ENCODE results near the gene PRKG1.

PRKG1 gene

DNA sequence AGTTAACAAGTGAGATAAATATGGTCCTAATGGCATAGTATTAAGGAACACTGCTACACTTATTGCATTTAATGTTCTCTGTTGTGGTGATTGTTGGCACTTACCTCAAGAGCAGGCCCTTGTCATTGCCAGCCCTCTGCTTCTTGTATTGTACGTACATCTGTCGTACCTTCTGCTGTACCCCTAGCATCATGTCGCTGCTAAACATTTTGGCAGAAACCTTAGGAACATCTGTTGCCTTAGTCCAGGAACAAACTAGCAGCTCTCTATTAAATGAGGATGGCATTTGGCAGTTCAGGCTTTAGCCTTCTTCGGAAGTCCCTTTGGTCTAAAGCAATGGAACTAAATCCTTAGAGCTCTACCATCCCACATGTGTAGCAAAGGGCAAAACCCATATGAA lies 47.6 kb downstream of the PRKG1 start:
- Histone ChIP-seq H3K4me1 (ENCODE audit: control insufficient read depth, insufficient read depth, low read length) (no peaks in the 10 kb centered on the region), H3K4me3 (ENCODE audit: low read depth, low read length) (no peak overlapping the region), H3K27me3 (ENCODE audit: control insufficient read depth, insufficient read depth, low read length) (no peaks in the 10 kb centered on the region), H3K9ac (ENCODE audit: low read depth, low read length) (no peak overlapping the region), H3K36me3 (ENCODE audit: control insufficient read depth, insufficient read depth, low read length) (no peaks in the 10 kb centered on the region), H3K9me3 (ENCODE audit: control insufficient read depth, insufficient read depth, low read length) (no peaks in the 10 kb centered on the region)

DNA sequence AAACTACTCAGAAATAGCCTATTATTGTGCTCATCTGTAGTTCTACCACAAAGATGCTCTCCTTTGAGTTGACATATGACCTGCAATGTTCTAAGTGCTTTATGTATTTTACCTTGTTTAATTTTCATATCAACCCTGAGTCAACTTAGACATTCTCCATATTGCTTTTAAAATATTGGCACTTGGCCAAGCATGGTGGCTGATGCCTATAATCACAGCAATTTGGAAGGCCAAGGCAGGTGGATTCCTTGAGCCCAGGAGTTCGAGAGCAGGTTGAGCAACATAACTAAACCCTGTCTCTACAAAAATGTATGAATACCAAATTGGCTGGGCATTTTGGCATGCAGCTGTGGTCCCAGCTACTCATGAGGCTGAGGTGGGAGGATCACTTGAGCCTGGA lies 50.6 kb downstream of the PRKG1 start:
- H3K36me3 ChIP-seq (ENCODE audit: control insufficient read depth, insufficient read depth, low read length) = no peaks in the 10 kb centered on the region
- H3K27me3 ChIP-seq (ENCODE audit: control insufficient read depth, insufficient read depth, low read length) = no peaks in the 10 kb centered on the region
- H3K4me3 ChIP-seq (ENCODE audit: low read depth, low read length) = no peak overlapping the region
- no peaks in the 10 kb centered on the region for H3K4me1 ChIP-seq (ENCODE audit: control insufficient read depth, insufficient read depth, low read length)
- no peaks in the 10 kb centered on the region for H3K9me3 ChIP-seq (ENCODE audit: control insufficient read depth, insufficient read depth, low read length)
- H3K9ac ChIP-seq (ENCODE audit: low read depth, low read length) = no peak overlapping the region

DNA sequence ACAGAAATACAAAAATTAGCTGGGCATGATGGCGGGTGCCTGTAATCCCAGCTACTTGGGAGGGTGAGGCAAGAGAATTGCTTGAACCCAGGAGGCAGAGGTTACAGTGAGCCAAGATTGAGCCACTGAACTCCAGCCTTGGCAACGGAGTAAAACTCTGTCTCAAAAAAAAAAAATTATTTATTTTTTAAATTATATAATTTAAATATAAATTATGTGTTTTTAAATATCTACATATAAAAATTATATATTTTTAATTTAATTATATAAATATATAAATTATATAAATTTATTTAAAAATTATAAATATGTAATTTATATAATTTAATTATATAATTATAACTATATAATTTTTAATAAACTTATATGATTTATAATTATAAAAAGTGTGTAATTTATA lies 51.2 kb downstream of the PRKG1 start:
- no peaks in the 10 kb centered on the region for H3K36me3 ChIP-seq (ENCODE audit: control insufficient read depth, insufficient read depth, low read length)

DNA sequence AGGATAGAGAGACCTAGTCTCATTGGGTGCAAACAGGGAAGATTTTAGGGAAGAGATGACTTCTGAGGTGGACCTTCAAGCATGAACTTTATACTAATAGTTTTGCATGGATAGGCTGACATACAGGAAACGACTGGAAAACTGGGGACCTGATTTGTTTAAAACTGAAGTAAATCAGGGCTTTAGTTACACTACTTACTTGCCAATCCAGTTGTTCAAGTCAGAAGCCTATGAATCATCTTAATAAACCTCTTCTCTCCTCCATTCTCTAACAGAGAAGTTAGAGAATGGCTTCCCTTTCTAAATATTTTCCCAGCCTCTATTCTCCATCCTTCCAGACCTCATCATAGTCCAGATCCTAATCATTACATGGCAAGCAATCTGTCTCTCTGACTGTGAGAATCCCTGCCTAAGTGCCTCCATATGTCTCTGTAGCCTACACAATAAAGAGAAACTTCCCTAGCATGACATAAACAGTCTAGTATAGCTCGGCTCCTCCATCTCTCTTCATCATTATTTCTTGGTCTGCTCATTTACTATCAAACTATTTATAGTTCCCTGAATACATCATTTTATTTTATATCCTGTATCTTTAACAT lies 55.8 kb downstream of the PRKG1 start:
- Histone ChIP-seq H3K9ac (ENCODE audit: low read depth, low read length) (no peak overlapping the region), H3K27me3 (ENCODE audit: control insufficient read depth, insufficient read depth, low read length) (no peaks in the 10 kb centered on the region), H3K4me3 (ENCODE audit: low read depth, low read length) (no peak overlapping the region), H3K36me3 (ENCODE audit: control insufficient read depth, insufficient read depth, low read length) (no peaks in the 10 kb centered on the region), H3K9me3 (ENCODE audit: control insufficient read depth, insufficient read depth, low read length) (no peaks in the 10 kb centered on the region), H3K4me1 (ENCODE audit: control insufficient read depth, insufficient read depth, low read length) (no peaks in the 10 kb centered on the region)

More for the DNA sequence above, 51.2 kb downstream of the PRKG1 start:
- Histone ChIP-seq H3K9ac (ENCODE audit: low read depth, low read length) (no peak overlapping the region), H3K4me3 (ENCODE audit: low read depth, low read length) (no peak overlapping the region), H3K9me3 (ENCODE audit: control insufficient read depth, insufficient read depth, low read length) (no peaks in the 10 kb centered on the region), H3K4me1 (ENCODE audit: control insufficient read depth, insufficient read depth, low read length) (no peaks in the 10 kb centered on the region), H3K27me3 (ENCODE audit: control insufficient read depth, insufficient read depth, low read length) (no peaks in the 10 kb centered on the region)

DNA sequence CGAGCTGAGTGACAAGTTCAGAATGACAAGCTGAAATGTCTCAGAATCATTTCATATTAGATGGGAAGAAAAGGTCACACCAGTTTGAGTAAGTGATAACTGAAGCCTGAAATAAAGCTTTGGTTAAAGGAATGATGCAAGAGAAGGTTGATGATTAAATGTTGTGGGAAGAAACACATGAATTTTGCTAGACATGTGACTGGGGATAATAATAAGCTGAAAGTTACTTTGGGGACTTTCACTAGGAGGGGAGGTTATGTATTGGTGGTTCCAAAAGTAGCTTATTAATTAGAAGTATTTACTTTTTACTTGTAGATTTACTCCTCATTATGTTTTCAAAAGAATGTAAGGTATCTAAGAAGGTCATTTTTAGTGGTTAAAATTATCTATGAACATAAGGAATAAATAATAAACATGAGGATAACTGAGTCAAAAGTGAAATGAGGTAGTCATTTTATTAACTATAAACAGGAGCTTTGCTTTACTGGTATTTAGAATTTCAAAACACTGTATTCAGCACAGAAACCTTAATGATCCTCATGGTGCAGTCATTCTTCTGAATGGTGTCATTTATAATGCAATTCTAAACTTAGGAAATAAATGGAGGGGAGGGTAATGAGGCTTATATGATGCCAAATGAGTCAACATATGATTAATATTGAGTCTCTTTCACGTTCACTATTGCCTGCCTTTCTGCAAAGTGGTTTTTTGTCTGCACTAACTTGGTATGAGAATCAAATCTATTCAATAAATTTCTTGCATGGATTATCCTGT lies 63.7 kb downstream of the PRKG1 start:
- H3K27me3 ChIP-seq (ENCODE audit: control insufficient read depth, insufficient read depth, low read length) = no peaks in the 10 kb centered on the region
- no peaks in the 10 kb centered on the region for H3K4me1 ChIP-seq (ENCODE audit: control insufficient read depth, insufficient read depth, low read length)
- no peaks in the 10 kb centered on the region for H3K9me3 ChIP-seq (ENCODE audit: control insufficient read depth, insufficient read depth, low read length)
- H3K4me3 ChIP-seq (ENCODE audit: low read depth, low read length) = no peak overlapping the region
- no peak overlapping the region for H3K9ac ChIP-seq (ENCODE audit: low read depth, low read length)
- no peaks in the 10 kb centered on the region for H3K36me3 ChIP-seq (ENCODE audit: control insufficient read depth, insufficient read depth, low read length)

DNA sequence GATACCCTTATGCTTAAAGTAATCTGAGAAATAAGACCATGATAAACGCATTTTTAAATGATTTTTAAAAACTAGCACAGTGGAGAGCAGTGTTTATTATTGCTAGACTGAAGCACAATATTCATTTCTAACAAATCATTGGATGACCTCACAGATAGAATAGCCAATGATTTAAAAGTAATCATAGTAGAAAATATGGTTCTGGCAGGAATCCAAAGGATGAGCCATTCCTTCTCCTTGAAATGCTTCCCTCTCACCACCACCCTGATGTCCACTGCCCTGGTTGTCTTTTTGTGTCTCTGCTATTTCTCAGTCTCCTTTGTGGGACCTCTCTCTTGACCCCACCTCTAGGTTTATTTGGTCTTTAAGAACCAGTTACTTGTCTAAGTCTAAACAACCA lies 64.9 kb downstream of the PRKG1 start:
- H3K36me3 ChIP-seq (ENCODE audit: control insufficient read depth, insufficient read depth, low read length) = no peaks in the 10 kb centered on the region
- no peak overlapping the region for H3K9ac ChIP-seq (ENCODE audit: low read depth, low read length)
- H3K4me3 ChIP-seq (ENCODE audit: low read depth, low read length) = no peak overlapping the region
- H3K27me3 ChIP-seq (ENCODE audit: control insufficient read depth, insufficient read depth, low read length) = no peaks in the 10 kb centered on the region
- H3K9me3 ChIP-seq (ENCODE audit: control insufficient read depth, insufficient read depth, low read length) = no peaks in the 10 kb centered on the region
- no peaks in the 10 kb centered on the region for H3K4me1 ChIP-seq (ENCODE audit: control insufficient read depth, insufficient read depth, low read length)

DNA sequence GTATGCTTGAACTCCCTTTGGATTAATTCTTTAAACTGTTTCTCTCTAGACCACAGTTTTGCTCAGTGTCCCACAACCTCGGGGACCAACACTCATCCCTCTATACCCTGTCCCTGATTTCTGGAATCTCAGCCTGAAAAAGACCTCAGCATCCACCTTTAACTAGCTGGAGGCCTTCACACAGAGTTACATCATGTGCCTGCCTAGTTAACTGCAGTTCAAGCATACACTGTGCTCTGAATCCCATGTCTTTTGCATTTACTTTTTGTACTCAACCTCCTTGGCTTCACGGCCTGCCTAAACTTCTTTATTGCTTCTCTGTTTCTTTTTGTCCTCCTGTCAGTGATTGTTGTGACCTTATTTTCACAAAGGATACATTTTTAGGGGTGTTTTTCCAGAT lies 66.7 kb downstream of the PRKG1 start:
- H3K36me3 ChIP-seq (ENCODE audit: control insufficient read depth, insufficient read depth, low read length) = no peaks in the 10 kb centered on the region
- no peak overlapping the region for H3K9ac ChIP-seq (ENCODE audit: low read depth, low read length)
- no peak overlapping the region for H3K4me3 ChIP-seq (ENCODE audit: low read depth, low read length)
- no peaks in the 10 kb centered on the region for H3K27me3 ChIP-seq (ENCODE audit: control insufficient read depth, insufficient read depth, low read length)
- H3K9me3 ChIP-seq (ENCODE audit: control insufficient read depth, insufficient read depth, low read length) = no peaks in the 10 kb centered on the region
- H3K4me1 ChIP-seq (ENCODE audit: control insufficient read depth, insufficient read depth, low read length) = no peaks in the 10 kb centered on the region

DNA sequence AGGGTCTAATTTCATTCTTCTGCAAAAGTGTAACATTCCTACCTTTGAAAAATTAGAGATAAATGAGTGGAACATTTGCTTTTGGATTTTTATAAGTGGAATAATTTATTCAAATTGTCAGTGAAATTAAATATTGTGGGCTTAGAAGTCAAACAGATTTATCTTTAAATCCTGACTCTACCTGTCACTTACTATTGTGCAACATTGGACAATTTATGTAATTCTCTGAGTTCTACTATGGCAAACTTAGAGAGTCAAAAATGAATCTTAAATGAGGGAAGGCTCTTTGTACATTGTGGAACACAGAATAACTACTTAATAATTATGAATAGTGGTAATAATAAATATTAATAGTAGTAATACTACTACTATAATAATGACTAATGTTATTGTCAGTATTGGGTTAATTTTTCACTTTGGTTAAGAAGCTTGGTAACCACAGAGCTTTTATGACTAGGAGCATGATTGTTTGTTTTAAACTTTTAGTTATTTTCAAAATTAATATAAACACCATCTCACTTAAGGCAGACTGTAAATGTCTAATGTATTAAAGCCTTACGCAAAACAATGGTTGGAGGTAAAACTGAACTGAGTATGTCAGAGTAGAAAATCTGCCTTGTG lies 70.0 kb downstream of the PRKG1 start:
- Histone ChIP-seq H3K36me3 (ENCODE audit: control insufficient read depth, insufficient read depth, low read length) (no peaks in the 10 kb centered on the region), H3K4me3 (ENCODE audit: low read depth, low read length) (no peak overlapping the region), H3K27me3 (ENCODE audit: control insufficient read depth, insufficient read depth, low read length) (no peaks in the 10 kb centered on the region), H3K9ac (ENCODE audit: low read depth, low read length) (no peak overlapping the region), H3K4me1 (ENCODE audit: control insufficient read depth, insufficient read depth, low read length) (no peaks in the 10 kb centered on the region), H3K9me3 (ENCODE audit: control insufficient read depth, insufficient read depth, low read length) (no peaks in the 10 kb centered on the region)

DNA sequence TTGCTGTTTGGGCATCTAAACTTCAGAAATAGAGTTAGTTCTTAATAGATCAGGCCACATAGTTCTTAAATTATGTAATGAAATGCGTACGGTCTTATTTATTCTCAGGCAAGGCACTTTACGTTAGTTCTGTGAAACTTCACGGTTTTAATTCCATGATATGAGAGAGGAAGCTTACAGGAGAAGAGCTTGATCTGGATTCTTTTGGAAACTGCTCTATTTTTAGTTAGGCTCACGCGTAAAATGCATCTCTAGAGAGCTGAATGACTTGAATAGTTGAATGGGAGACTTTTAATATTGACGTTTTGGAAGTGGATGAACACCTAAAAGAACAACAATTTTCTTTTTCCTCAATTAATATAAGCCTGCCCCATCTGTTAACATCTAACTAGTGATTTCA lies 71.1 kb downstream of the PRKG1 start:
- H3K9ac ChIP-seq (ENCODE audit: low read depth, low read length) = no peak overlapping the region
- no peaks in the 10 kb centered on the region for H3K4me1 ChIP-seq (ENCODE audit: control insufficient read depth, insufficient read depth, low read length)
- no peaks in the 10 kb centered on the region for H3K27me3 ChIP-seq (ENCODE audit: control insufficient read depth, insufficient read depth, low read length)
- no peak overlapping the region for H3K4me3 ChIP-seq (ENCODE audit: low read depth, low read length)
- H3K9me3 ChIP-seq (ENCODE audit: control insufficient read depth, insufficient read depth, low read length) = no peaks in the 10 kb centered on the region
- no peaks in the 10 kb centered on the region for H3K36me3 ChIP-seq (ENCODE audit: control insufficient read depth, insufficient read depth, low read length)

DNA sequence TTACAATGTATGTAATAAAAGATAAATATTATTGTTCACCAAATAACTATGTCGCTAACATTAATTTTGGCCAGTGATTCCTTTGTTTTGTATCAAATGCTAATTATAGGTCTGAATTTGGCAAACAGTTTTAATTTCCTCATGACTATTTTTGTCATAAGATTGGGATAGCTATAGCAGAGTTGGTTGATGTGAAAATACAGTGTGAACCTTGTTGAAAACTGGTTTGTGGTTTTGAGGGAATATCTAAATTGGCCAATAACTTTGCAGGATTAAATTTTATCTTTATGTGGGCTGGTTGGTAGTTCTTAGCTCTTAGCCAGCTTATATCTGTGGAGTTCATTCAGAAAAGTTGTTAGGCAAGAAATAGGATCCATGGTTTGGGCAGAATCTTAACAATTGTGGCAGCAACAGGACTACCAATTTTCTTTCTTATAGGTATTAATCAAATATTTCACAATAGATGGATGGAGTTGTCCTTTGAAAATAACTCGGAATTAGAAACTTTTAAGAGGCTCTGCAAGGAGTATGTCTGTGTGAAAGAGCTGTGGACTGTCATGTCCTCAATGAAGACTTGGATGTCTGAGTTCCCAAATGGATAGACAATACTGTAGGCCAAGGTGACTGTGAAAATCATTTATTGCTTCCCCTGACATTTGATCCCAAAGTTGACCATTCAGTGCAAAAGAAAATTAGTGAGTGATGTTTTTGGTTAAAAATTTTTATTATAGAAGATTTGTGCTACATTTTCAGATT lies 73.5 kb downstream of the PRKG1 start:
- no peaks in the 10 kb centered on the region for H3K9me3 ChIP-seq (ENCODE audit: control insufficient read depth, insufficient read depth, low read length)
- H3K4me3 ChIP-seq (ENCODE audit: low read depth, low read length) = no peak overlapping the region
- H3K36me3 ChIP-seq (ENCODE audit: control insufficient read depth, insufficient read depth, low read length) = no peaks in the 10 kb centered on the region
- no peaks in the 10 kb centered on the region for H3K4me1 ChIP-seq (ENCODE audit: control insufficient read depth, insufficient read depth, low read length)
- no peaks in the 10 kb centered on the region for H3K27me3 ChIP-seq (ENCODE audit: control insufficient read depth, insufficient read depth, low read length)
- no peak overlapping the region for H3K9ac ChIP-seq (ENCODE audit: low read depth, low read length)

DNA sequence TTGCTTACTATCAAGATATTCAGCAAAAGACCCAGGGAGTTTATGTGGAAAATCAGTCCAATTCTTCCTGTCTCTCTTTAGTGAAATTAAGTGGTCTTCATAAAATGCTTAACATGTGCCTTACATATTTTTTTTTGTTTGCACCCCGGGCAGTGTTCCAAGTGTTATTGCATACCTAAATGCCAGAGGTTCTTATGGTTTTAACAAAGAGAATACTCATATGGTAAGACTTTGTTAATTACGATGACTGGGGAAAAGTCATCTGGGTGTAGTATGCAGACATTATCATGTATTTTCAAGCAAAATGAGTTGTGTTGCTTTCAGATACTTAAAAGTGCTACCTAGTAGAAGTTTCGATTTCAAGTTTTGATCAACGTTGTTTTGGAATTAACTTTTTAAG lies 82.6 kb downstream of the PRKG1 start:
- Histone ChIP-seq H3K4me3 (ENCODE audit: low read depth, low read length) (no peak overlapping the region), H3K9me3 (ENCODE audit: control insufficient read depth, insufficient read depth, low read length) (no peaks in the 10 kb centered on the region), H3K9ac (ENCODE audit: low read depth, low read length) (no peak overlapping the region), H3K27me3 (ENCODE audit: control insufficient read depth, insufficient read depth, low read length) (no peaks in the 10 kb centered on the region), H3K4me1 (ENCODE audit: control insufficient read depth, insufficient read depth, low read length) (no peaks in the 10 kb centered on the region), H3K36me3 (ENCODE audit: control insufficient read depth, insufficient read depth, low read length) (no peaks in the 10 kb centered on the region)
